Neuronal stem cell (in vitro differentiated cells): ENCODE results near the gene TMEM221.
A peak's percentile ranks its signal among the peaks of the same experiment; 100 is the strongest.

Experiments
- DNase-seq: peaks from one replicate; pipeline ENCODE4 v3.0.0-alpha.2; 2013; ENCODE audit warnings: low spot score
- H2AFZ ChIP-seq: one replicate; pipeline ENCODE4 v1.6.1; 2013; ENCODE audit warnings: mild to moderate bottlenecking, low read length, inconsistent platforms
- H2AK5ac ChIP-seq: 2 replicates; pipeline ENCODE4 v1.6.1; 2013; ENCODE audit warnings: low read depth, mild to moderate bottlenecking, inconsistent platforms, low read length, moderate library complexity, mixed read lengths
- H2BK120ac ChIP-seq: 2 replicates; pipeline ENCODE4 v1.6.1; 2013; ENCODE audit warnings: low read depth, mild to moderate bottlenecking, inconsistent platforms, low read length, moderate library complexity, mixed read lengths
- H2BK12ac ChIP-seq: one replicate; pipeline ENCODE4 v1.6.1; 2013; ENCODE audit warnings: low read length, inconsistent platforms
- H2BK15ac ChIP-seq: 2 replicates; pipeline ENCODE4 v1.6.1; 2013; ENCODE audit warnings: mild to moderate bottlenecking, low read length, inconsistent platforms, mixed read lengths
- H2BK5ac ChIP-seq: one replicate; pipeline ENCODE4 v1.6.1; 2013; ENCODE audit warnings: inconsistent platforms, mild to moderate bottlenecking, low read length, moderate library complexity
- H3K14ac ChIP-seq: one replicate; pipeline ENCODE4 v1.6.1; 2013; ENCODE audit warnings: low read length, inconsistent platforms
- H3K18ac ChIP-seq: 2 replicates; pipeline ENCODE4 v1.6.1; 2013; ENCODE audit warnings: low read length, inconsistent platforms
- H3K23ac ChIP-seq: 2 replicates; pipeline ENCODE4 v1.6.1; 2013; ENCODE audit warnings: low read depth, mild to moderate bottlenecking, mixed read lengths, low read length, inconsistent platforms; ENCODE audit not compliant: poor library complexity
- H3K27ac ChIP-seq: replicated peaks from 3 replicates; pipeline ENCODE4 v1.5.1; 2013; ENCODE audit warnings: low read length, inconsistent platforms
- H3K27me3 ChIP-seq, 3 experiments: 2 replicates each; pipeline ENCODE4 v1.6.1; 2013; ENCODE audit warnings: low read length in 3 of 3, mild to moderate bottlenecking in 2 of 3, inconsistent platforms in 1 of 3, low read depth in 1 of 3, mixed read lengths in 1 of 3, moderate library complexity in 1 of 3; ENCODE audit not compliant: control insufficient read depth in 3 of 3, insufficient read depth in 3 of 3
- H3K36me3 ChIP-seq, 2 donors: replicated peaks in 1 of 2; 2 replicates each; pipeline ENCODE4 v1.6.1; 2013; ENCODE audit warnings: low read length in 2 of 2; ENCODE audit not compliant: control insufficient read depth in 2 of 2, insufficient read depth in 2 of 2
- H3K4ac ChIP-seq: 2 replicates; pipeline ENCODE4 v1.6.1; 2013; ENCODE audit warnings: inconsistent platforms, mild to moderate bottlenecking, low read length, moderate library complexity
- H3K4me1 ChIP-seq, 2 donors: 1 replicate in 1 of 2; 2 replicates in 1 of 2; pipeline ENCODE4 v1.6.1; 2013; ENCODE audit warnings: low read length in 2 of 2, low read depth in 1 of 2; ENCODE audit not compliant: control insufficient read depth in 2 of 2, insufficient read depth in 1 of 2
- H3K4me2 ChIP-seq: one replicate; pipeline ENCODE4 v1.6.1; 2013; ENCODE audit warnings: mild to moderate bottlenecking, low read length, inconsistent platforms; ENCODE audit not compliant: insufficient read depth, poor library complexity, severe bottlenecking
- H3K4me3 ChIP-seq, 2 donors: 2 replicates each; pipeline ENCODE4 v1.5.1; 2013; ENCODE audit warnings: low read length in 2 of 2, mild to moderate bottlenecking in 2 of 2, inconsistent platforms in 1 of 2, moderate library complexity in 1 of 2
- H3K79me1 ChIP-seq: one replicate; pipeline ENCODE4 v1.6.1; 2013; ENCODE audit warnings: low read depth, mild to moderate bottlenecking, inconsistent platforms, low read length, moderate library complexity
- H3K9ac ChIP-seq: one replicate; pipeline ENCODE4 v1.6.1; 2013; ENCODE audit warnings: mild to moderate bottlenecking, low read depth, low read length, inconsistent platforms; ENCODE audit not compliant: poor library complexity
- H3K9me3 ChIP-seq, 2 donors: replicated peaks in 1 of 2; 2 replicates each; pipeline versions ENCODE3 to v1.6.1; 2013; ENCODE audit warnings: low read length in 2 of 2, mild to moderate bottlenecking in 2 of 2, inconsistent platforms in 1 of 2, low read depth in 1 of 2, mixed read lengths in 1 of 2, moderate library complexity in 1 of 2; ENCODE audit not compliant: control insufficient read depth in 2 of 2, insufficient read depth in 1 of 2
- H4K8ac ChIP-seq: one replicate; pipeline ENCODE4 v1.6.1; 2013; ENCODE audit warnings: low read depth, mild to moderate bottlenecking, inconsistent platforms, low read length, moderate library complexity
- H4K91ac ChIP-seq: one replicate; pipeline ENCODE4 v1.6.1; 2013; ENCODE audit warnings: low read length, low read depth, mild to moderate bottlenecking, inconsistent platforms; ENCODE audit not compliant: poor library complexity
- WGBS, 2 donors: extraction: QIAGEN DNeasy Blood & Tissue Kit; methylation state at CpG; one replicate each; pipeline ENCODE4 v1.1.7; 2013; ENCODE audit warnings: missing lambda C conversion rate in 2 of 2, mixed read lengths in 1 of 2; ENCODE audit not compliant: insufficient read length in 2 of 2, insufficient replicate concordance in 1 of 2; ENCODE audit errors: extremely low coverage in 2 of 2; 5-methylcytosine and 5-hydroxymethylcytosine counted together

TMEM221 gene

GRCh38 chr19:17385878-17386611 lies 62.4 kb downstream of the TMEM221 start:
- no peak overlapping the region for H4K91ac ChIP-seq
- H2AK5ac ChIP-seq, result peak overlapping the region; percentile 48
- H2BK15ac ChIP-seq, result no peak overlapping the region
- no peak overlapping the region for H3K4me3 ChIP-seq
- no CpG with 5 or more reads among the region's 20 CpGs for WGBS, 2 donors
- H2BK12ac ChIP-seq, result no peak overlapping the region
- H2AFZ ChIP-seq, result peak overlapping the region; percentile 80
- no peaks in the 10 kb centered on the region for H3K4me1 ChIP-seq
- H3K23ac ChIP-seq, result no peak overlapping the region
- no peak overlapping the region for H3K4me2 ChIP-seq
- no peaks in the 10 kb centered on the region for H3K36me3 ChIP-seq
- peak overlapping the region; percentile 7 for H3K9ac ChIP-seq
- no peak overlapping the region for H4K8ac ChIP-seq
- peaks cover 0 to 5% of the 10 kb centered on the region in 2 donors for H3K9me3 ChIP-seq
- H3K27me3 ChIP-seq, result peaks cover 0 to 8% (median 5%) of the 10 kb centered on the region in 3 experiments
- no peak for DNase-seq
- H3K27ac ChIP-seq, result no peak overlapping the region
- no peak overlapping the region for H3K4ac ChIP-seq
- H2BK120ac ChIP-seq, result no peak overlapping the region
- no peak overlapping the region for H2BK5ac ChIP-seq
- H3K79me1 ChIP-seq, result peaks cover 1% of the 10 kb centered on the region
- no peak overlapping the region for H3K14ac ChIP-seq
- no peak overlapping the region for H3K18ac ChIP-seq
